NOMO-1 treated with dmso at 0.1 percent for 144 hours (cell line): Measurements from ENCODE around the gene NAA16.

Experiments used
- DNase-seq: peaks from one replicate; lab custom pipeline; 2025; ENCODE audit not compliant: unreplicated experiment; lab: John Stamatoyannopoulos, UW

NAA16 gene

DNA sequence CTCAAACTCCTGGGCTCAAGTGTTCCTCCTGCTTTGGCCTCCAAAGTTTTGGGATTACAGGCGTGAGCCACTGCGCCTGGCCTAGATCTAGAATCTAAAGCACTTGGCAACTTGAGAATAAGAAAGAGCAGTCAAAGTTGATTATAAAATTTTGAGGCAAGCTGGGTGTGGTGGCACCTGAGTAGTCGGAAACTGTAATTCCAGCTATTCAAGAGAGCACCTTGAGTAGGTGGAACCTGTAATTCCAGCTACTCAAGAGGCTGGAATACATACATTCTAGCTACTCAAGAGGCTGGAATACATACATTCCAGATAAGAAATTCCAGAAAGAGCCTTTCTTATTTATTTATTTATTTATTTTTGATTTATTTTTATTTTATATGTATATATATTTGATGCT, 8.3 kb upstream of the NAA16 start:
- no peak for DNase-seq

DNA sequence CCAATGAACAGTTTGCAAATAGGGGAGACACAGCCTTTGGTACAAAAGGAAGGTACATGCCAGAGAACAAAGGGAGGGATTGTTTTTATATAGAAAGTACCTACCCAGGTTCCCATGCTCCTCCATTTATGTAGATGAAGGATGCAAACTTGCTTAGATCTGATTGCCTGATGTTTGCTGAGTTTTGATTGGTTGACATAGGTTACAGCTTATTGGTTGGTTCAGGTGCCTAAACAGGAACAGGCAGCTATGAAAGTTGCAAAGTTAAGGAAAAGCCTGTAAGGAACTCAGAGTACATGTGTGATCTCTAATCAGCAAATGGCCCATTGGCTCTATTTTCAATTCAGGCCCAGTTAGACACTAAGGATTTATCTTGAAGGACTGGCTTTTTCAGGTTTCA, 6.5 kb upstream of the NAA16 start:
- DNase-seq: no peak

DNA sequence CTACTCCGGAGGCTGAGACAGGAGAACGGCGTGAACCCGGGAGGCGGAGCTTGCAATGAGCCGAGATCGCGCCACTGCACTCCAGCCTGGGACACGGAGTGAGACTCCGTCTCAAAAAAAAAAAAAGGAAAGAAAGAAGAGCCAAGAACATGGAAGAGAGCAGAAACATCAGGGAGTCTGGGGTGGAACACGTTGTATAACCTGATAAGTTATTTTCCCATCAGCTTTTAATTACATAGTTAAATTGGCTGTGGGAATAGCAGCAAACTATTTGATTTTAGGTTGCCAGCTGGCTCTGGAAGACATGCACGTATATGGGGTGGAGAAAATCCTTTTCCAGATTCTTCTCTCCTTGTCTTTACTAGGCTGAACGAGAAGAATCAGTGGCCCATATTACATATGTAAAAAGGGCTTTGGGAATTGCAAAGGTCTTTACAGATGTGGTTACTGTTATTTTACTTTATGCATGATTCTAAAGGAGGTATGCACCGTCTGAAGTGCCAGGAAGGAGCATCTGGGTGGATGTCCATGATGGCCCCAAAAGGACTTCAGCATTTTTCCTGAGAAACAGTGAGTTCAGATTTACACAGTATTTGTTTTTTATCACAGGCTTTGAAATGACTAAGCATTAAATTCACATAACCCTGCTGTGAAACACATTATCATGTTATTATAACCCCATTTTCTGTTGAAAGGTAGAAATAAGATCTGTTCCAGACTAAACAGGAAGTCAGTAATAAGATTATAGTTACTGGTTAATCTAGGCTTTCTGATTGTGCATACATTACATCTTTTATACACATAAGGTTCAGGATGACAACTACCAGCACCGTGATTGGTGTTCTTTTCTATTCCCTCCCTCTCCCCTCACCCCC, 4.6 kb upstream of the NAA16 start:
- no peak for DNase-seq

DNA sequence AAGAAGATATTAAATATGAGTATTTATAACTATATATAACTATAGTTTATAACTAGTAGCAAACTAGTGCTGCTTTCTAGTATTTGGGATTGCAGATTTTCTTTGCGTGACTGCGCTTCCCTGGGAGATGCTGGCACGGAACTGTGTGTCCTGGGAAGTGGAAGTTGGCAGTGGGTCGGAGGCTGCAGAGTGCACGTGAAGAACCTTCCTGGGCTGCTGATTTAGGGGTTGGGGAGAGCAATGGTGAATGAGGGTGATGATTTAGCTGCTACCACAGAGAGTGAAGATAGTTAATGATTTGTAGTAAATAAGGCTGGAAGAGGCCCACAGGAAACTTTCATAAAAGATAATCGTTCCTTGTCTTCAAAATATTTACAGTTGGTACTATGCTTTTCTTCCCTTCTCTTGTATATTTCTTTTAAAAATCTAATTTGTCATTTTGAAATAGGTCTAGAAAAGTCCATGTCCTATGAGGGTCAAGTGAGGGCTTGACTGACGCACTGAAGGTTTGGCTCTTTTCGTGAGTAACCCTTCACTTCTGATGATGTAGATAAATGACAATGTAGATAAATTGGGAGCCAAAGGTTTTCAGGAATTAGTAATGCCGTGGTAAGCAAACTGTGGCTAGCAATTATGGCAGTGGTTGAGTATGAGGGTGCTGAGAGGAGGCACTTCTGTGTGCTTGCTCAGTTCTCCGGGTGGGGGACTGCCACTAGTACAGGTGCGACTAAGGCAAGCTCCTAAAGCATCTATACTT, 3.0 kb upstream of the NAA16 start:
- DNase-seq: no peak

DNA sequence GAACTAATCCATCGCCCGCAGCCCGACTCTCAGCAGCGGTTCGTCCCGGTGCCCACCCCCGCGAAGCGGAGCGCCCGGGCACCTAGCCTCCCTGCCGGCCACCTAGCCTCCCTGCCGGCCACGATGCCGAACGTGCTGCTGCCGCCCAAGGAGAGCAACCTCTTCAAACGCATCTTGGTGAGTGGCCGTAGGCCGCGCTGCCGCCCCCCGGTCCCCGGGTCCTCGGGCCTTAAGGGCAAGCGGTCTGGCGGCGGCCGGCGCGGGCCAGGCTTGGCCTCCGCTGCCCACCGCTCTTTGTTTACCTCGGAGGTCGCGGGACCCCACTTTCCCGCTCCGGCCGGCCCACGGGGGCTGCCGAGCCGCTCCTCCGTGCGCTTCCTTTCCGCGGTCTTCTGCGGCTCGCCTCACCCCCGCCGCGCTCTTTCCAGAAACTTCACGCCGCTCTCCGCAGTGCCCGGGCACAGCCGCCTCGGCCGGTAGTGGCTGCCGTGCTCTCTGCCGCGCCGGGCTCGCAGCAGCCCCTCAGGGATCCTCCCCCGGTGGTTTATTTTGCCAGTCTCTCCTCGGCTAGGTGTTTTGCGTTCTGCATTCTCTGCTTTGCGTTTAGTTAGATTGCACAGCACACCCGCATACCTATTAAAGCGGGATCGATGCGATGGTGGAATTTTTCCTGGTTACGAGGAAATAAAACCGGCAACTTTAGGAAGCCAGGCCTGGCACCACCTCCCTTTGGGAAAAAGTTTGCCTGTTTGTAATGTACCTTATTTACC, 524 bp downstream of the NAA16 start:
- DNase-seq: peak; percentile 18

DNA sequence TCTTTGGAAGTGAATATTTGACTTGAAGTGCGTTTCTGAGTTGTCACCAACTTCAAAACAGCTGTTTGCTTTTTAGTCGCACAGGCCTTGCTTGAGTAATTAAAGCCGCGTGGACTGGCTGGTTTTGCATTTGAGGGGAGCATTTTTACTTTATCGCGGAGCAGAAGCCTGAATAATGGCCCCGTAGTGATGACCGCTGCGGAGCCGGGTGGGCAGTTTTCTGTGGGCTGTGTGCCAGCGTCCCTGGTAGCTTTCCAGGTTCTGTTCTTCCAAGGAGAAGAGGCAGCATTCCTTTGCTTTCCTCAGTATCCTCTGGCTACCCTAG, 1.1 kb downstream of the NAA16 start:
- no peak for DNase-seq

DNA sequence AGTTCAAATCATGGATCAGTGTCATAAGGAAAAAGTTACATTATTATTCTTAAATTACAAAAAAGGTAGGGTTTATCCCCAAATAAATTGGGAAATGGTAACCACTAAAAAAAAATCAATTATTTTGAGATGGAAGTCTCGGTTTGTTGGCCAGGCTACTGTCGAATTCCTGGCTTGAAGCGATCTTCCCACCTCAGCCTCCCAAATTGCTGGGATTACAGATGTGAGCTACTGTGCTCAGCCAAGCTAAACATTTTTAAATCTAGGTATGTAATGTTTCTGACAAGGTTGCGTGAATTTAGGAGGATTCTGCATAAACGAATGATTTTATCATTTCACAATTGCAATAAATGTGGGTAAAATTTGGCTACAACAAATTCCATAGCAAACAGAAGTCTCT, 2.0 kb downstream of the NAA16 start:
- no peak for DNase-seq

DNA sequence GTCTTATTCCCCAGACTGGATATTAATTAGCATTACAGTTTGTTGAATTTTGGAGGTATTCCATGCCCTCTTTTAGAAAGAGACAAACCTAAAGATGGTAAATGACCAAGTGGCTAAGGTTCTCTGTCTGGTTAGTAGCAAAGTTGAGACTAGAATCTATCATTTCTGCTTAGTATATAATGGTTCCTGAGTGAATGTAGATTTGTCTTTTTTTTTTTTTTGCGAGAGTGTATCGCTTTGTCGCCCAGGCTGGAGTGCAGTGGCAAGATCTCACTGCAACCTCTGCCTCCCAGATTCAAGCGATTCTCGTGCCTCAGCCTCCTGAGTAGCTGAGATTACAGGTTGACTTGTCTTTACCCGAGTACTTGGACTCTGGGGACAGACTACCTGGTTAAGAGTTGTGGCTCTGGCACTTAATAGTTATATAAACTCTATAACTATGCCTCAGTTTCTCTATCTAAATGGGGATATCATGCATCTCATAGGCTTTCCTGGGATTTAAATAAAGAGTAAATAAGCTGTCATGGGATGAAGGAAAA, 2.7 kb downstream of the NAA16 start:
- DNase-seq: no peak

DNA sequence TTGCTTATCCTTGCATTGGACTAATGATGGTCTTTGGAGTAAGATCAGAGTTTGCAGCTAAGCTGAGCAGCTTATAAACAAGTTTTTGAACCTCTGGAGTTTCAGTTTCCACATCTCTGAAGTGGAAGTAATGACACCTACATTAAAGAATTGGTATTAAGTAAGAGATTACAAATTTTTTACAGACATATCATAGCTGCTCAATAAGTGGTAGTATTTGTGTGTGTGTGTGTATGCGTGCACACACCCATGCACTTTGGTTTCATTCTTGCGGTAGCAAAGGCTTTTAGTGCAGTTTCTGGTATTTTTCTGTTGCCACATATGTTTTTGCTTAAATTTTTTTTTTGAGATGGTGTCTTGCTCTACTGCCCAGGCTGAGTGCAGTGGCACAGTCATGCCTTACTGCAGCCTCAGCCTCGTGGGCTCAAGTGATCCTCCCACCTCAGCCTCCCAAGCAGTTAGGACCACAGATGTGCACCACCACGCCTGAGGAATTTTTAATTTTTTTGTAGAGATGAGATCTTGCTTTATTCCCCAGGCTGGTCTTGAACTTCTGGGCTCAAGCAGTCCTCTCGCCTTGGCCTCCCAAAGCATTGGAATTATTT, 4.5 kb downstream of the NAA16 start:
- no peak for DNase-seq

DNA sequence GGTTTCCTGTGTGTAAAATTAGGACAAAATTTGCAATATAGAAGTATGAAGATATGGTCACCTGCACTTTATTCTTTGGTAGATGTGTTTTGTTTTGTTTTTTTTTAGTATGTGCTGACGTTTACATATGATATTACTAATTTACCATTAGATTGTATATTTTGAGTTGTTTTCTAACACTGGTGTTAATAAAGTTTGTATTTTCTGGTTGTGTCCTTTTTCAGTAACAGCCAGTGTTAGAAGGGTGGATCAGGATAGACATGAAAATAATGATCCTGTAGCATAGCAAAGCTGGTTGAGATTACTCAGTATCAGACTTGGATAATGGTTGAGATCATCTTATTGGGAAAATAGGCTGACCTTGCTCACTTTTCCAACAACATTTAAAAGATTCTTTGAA, 6.2 kb downstream of the NAA16 start:
- no peak for DNase-seq

DNA sequence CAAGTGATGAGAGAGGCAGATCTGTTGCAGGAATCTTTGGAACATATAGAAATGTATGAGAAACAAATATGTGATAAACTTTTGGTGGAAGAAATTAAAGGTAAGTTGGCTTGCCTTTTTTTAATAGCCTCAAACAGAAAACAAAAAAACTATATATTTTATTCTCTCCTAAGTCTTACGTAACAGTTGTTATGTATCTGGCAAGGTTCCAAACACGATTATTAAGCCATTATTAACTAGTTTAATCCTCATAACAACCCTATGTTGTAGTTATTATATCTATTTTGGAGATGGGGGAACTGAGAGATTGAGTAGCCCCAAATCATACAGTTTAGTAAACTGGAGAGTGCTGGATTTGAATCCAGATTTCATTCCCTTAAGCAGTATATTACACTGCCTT, 14.7 kb downstream of the NAA16 start:
- no peak for DNase-seq

DNA sequence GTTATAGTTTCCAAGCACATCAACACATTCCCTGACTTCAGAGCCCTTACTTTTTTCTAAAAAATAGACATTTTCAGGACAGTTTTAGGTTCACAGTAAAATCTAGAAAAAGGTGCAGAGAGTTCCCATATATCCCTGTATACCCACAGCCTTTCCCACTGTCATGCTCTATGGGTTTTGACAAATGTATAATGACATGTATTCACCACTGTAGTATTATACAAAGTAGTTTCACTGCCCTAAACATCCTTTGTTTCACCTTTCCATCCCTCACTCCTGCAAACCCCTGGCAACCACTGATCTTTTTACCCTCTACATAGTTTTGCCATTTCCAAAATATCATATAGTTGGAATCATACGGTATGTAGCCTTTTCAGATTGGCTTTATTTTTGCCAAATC, 15.6 kb downstream of the NAA16 start:
- DNase-seq: no peak

DNA sequence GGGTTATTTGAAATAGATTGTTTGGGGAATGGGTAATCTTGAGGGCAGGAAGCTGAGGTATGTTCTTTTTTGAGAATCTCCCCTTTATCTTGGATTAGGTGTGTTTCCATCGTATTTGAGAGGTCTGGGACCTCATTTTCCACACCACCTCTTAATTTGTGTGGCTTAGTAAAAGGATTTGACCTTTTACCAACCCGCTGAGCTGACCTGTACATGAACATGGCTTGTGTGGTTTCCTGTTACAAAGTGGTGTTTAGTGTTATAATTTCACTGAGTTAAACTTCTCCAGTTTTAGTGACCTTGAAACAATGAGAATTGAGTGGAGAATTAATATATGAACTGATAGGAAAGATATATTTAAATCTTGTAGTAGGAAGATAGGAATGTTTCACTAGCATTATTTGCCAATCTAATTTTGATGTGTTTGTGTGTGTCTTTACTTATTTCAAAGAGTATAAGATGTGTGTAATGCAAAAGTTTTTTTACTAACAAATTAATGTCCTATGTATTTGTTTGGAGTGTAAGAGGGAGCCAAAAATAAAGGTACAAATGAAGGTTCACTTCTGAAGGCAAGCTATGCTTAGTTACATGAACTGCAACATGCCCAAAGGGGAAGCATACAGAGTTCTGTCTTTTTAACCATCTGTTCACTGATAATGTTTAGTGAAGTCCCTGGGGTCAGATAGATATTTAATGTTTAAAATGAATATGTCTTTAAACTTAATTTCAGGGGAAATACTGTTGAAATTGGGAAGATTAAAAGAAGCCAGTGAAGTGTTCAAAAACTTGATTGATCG, 17.1 kb downstream of the NAA16 start:
- DNase-seq: no peak

DNA sequence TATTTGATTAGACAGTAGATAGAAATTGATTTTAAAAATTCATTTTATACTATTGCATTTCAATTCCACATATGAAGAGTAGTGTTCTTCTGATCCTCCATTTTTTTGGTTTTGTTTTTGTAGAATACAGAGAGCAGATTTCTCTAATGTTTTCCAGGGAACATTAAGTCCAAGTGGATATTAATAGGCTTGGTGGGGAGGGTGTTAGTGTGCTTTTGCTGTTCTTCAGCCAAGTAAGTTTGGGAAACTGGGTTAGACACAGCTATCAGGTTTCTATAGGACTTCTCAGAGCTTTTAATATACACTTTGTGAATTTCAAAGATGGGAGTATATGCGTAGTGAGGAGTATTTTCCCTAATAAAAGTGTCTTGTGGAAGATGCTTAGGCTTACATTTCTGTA, 21.8 kb downstream of the NAA16 start:
- DNase-seq: no peak

DNA sequence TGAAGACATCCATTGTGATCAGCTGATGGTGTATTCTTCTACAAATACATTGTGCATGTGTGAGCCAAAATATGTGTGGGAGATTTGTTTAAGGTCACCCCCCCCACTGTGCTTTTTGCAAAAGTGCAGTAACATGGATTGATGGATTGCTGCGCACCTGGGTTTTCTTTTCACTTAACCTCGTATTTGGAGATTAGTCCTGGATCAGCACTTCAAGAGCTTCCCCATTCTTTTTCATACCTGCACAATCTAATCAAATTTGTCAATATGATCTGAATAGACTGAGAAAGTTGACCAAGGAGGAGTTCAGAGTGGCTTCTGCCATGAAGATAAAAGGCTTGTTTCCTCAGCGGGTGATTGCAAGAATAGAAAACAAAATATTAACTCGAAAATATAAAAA, 23.7 kb downstream of the NAA16 start:
- DNase-seq: no peak

DNA sequence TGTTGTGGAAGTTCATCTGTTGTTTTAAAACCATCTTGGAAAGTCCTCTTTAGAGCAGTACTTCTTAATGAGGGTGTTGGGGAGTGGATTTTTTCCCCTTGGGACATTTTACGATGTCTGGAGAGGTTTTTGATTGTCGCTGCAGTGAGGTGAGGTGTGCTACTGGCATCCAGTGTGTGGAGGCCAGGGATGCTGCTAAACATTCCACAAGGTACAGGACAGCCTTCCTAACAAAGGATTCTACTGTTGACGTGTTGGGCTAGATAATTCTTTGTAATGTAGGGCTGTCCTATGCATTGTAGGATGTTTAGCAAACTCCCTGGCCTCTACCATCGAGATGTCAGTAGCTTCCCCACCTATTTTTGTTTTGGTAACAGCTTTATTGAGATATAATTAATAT, 33.3 kb downstream of the NAA16 start:
- DNase-seq: no peak

DNA sequence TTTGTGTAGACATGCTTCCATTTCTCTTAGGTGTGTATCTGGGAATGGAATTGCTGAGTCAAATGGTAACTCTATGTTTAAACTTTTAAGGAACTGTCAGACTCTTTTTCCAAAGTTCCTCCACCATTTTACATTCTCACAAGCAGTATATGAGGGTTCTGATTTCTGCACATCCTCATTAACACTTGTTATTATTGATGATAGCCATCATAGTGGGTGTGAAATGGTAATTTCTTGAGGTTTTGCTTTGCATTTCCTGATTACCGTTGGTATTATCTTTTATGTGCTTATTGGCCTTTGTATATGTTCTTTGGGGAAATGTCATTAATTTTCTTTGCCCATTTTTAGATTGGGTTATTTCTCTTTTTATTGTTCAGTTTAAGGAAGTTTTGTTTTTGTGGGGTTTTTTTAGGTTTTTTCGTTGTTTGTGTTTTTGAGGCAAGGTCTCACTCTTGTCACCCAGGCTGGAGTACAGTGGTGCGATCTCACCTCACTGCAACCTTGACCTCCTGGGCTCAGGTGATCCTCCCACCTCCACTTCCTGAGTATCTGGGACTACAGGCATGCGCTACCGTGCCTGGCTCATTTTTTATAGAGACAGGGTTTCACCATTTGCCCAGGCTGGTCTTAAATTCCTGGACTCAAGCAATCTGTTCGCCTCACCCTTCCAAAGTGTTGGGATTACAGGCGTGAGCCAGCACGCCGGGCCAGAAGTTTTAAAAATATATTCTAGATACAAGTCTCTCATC, 34.3 kb downstream of the NAA16 start:
- DNase-seq: no peak

DNA sequence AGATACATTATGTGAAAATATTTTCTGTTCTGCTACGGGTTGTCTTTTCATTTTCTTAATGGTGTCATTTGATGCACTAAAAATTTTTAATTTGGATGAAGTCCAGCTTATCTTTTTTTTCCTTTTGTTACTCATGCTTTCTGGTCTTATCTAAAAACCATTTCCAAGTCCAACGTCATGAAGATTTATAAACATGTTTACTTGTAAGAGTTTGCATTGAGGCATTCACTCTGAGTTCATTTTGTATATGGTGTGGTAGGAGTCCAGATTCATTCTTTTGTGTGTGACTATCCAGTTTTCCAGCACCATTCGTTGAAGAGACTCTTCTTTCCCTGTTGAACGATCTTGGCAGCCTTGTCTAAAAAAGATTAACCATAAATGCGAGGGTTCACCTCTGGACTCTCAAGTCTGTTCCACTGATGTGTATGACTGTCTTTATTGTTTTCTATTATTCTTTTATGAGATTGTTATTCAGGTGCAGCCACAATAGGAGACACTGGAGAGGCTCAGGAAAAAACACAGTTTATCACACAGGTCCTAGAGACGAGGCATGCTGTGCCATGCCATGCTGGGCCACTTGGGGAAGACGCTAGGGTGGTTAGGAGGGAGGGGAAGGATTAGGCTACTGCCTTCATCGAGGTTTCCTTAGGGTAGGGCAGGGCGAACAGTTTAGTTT, 35.0 kb downstream of the NAA16 start:
- no peak for DNase-seq
